ENCODE measurements around the gene SH3PXD2B.

GRCh38 chr5:172447646-172448365 is 6.5 kb downstream of the SH3PXD2B start:
- TF ChIP-seq POLR2A (IDR thresholded peaks at IDR 0.05) (no peak), CTCF (IDR thresholded peaks at IDR 0.05) (no peak)
